ENCODE measurements around the gene MYO19. TPM values are rescaled to one million over a fixed set of nuclear protein-coding genes. Genes with fewer than 3 reads are reported as not detected.

MYO19 gene, protein sequence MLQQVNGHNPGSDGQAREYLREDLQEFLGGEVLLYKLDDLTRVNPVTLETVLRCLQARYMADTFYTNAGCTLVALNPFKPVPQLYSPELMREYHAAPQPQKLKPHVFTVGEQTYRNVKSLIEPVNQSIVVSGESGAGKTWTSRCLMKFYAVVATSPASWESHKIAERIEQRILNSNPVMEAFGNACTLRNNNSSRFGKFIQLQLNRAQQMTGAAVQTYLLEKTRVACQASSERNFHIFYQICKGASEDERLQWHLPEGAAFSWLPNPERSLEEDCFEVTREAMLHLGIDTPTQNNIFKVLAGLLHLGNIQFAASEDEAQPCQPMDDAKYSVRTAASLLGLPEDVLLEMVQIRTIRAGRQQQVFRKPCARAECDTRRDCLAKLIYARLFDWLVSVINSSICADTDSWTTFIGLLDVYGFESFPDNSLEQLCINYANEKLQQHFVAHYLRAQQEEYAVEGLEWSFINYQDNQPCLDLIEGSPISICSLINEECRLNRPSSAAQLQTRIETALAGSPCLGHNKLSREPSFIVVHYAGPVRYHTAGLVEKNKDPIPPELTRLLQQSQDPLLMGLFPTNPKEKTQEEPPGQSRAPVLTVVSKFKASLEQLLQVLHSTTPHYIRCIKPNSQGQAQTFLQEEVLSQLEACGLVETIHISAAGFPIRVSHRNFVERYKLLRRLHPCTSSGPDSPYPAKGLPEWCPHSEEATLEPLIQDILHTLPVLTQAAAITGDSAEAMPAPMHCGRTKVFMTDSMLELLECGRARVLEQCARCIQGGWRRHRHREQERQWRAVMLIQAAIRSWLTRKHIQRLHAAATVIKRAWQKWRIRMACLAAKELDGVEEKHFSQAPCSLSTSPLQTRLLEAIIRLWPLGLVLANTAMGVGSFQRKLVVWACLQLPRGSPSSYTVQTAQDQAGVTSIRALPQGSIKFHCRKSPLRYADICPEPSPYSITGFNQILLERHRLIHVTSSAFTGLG
- 10 to 100 TPM in 1 of 2 donors, 1 to 10 TPM in 1; 8.2 to 12.8 TPM for total RNA-seq

DNA sequence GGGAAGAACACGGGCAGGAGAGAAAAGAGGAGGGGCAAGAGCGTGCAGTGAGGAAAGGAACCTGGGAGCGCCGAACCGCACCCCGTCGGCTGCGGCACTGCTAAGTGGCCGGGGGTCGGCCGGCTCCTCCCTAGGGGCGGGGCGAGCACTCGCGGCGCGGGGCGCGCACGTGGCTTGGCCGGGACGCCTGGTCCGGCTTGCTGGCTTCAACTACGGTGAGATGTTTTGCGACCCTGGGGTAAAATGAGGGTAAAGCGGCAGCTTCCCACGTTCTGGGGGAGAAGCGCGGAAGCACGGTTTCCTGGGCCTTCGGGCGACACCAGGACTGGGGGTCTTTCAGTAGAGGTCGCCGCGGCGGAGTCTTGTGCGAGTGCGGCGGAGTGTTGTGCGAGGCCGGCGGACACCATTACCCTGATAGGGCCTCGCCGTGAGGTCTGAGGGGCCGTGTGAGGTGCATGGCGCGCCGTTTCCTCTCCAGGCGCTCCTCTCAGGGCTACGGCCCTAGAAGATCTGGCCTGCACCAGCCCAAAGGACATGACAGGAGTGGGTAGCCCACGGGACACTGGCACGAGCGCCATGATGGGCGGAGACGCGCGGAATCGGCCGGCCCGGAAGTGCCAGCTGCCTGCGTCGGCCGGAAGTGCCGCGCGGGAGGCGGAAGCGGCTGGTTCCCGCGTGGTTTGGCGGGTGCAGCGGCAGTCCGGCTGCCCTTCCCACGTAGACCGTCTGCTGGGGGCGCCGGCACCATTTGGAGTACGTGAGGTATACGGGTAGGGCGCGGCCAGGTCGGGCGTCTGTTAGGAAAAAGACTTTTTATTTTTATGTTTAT is at the start of gene MYO19, which contains the start of gene PIGW:
Gene MYO19, minus strand, starts transcription at position 29 of the 829 bp plus-strand sequence. CDS start 2,330 bp downstream, outside the sequence.
Gene PIGW, plus strand, starts transcription at position 148 of the 829 bp plus-strand sequence. CDS start 2,115 bp downstream, outside the sequence.
- peak within 1 kb of the TSS; percentile 91 to 97 for H3K27ac ChIP-seq
- peak; percentile 85 for DNase-seq (ENCODE audit: low spot score)
- peaks cover 0 to 18% of the 10 kb centered on the region in 2 donors for H3K4me1 ChIP-seq
- peak within 1 kb of the TSS; percentile 66 to 75 for H3K4me3 ChIP-seq
- peaks cover 24% of the 10 kb centered on the region for H3K36me3 ChIP-seq
- no peaks in the 10 kb centered on the region for H3K27me3 ChIP-seq
- no peaks in the 10 kb centered on the region for H3K9me3 ChIP-seq
- TF ChIP-seq, protein P1, sequence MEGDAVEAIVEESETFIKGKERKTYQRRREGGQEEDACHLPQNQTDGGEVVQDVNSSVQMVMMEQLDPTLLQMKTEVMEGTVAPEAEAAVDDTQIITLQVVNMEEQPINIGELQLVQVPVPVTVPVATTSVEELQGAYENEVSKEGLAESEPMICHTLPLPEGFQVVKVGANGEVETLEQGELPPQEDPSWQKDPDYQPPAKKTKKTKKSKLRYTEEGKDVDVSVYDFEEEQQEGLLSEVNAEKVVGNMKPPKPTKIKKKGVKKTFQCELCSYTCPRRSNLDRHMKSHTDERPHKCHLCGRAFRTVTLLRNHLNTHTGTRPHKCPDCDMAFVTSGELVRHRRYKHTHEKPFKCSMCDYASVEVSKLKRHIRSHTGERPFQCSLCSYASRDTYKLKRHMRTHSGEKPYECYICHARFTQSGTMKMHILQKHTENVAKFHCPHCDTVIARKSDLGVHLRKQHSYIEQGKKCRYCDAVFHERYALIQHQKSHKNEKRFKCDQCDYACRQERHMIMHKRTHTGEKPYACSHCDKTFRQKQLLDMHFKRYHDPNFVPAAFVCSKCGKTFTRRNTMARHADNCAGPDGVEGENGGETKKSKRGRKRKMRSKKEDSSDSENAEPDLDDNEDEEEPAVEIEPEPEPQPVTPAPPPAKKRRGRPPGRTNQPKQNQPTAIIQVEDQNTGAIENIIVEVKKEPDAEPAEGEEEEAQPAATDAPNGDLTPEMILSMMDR (IDR thresholded peaks at IDR 0.05), result peak in 1 of 2 donors; percentile 43

DNA sequence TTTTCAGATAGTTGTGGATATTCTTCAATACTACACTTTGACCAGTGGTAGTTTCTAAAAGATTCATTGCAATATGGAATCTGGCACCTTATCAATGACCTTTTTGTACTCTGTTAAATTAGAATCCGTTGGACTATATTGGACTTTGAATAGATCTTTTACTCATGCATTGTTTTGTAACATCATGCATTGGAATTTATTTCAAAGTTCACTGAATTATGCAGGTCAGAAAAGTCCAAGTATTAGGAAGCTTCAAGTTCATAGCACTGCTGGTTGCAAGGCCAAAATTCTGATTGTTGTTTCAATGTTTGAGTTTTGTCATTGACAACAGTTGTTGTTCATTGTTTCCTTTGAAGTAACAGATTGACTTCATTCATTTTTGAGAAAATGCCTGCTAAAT is 49.1 kb upstream of the MYO19 start:
- no peak for DNase-seq (ENCODE audit: low spot score)
- Histone ChIP-seq H3K27me3 (no peaks in the 10 kb centered on the region), H3K4me1 (no peaks in the 10 kb centered on the region), H3K27ac (no peak overlapping the region), H3K9me3 (no peaks in the 10 kb centered on the region), H3K4me3 (no peak overlapping the region), H3K36me3 (peaks cover 97% of the 10 kb centered on the region)
- TF ChIP-seq, protein P1 (IDR thresholded peaks at IDR 0.05), result no peak

DNA sequence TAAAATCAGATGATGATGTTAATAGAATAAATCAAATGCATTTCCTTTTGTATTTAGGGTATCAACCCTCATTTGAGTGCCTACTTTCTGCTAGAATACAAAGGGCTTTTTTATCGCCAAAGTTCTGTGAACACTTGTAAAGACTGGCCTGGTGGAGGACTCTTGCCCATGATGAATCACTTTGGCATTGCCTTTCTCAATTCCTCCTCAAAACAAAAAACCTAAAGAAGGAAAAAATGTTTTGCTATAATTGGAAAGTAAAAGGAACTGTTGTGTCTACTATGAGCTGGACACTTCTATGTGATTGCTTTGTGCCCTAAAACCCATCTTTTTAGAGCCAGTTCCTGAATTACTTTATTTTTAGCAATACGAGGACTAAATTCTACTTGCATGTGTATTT is 44.0 kb upstream of the MYO19 start:
- no peak for DNase-seq (ENCODE audit: low spot score)
- TF ChIP-seq, protein P1 (IDR thresholded peaks at IDR 0.05), result no peak
- H3K4me3 ChIP-seq, result no peak overlapping the region
- H3K4me1 ChIP-seq, result no peaks in the 10 kb centered on the region
- H3K27ac ChIP-seq, result no peak overlapping the region
- peaks cover 68% of the 10 kb centered on the region for H3K36me3 ChIP-seq
- no peaks in the 10 kb centered on the region for H3K27me3 ChIP-seq
- H3K9me3 ChIP-seq, result no peaks in the 10 kb centered on the region

DNA sequence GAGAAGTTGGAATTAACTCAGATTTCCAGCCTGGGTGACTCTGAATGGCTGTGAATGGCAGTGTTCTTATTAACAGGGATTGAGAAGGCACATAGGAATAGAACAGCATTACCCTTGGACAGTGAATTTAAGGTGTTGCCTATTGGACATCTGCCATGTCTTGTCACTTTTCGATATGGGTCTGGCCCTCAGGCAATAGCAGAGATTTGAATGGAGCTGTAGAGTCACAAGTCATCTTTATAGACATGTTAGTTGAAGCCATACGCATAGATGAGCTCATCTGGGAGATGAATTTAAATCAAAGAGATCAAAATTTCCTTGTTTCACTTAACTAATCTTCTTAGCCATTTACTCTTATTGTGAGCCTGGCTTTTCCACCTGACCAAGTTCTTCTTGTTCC is 42.1 kb upstream of the MYO19 start:
- TF ChIP-seq, protein P1 (IDR thresholded peaks at IDR 0.05), result no peak
- no peaks in the 10 kb centered on the region for H3K27me3 ChIP-seq
- no peaks in the 10 kb centered on the region for H3K9me3 ChIP-seq
- no peak for DNase-seq (ENCODE audit: low spot score)
- peaks cover 50% of the 10 kb centered on the region for H3K36me3 ChIP-seq
- H3K27ac ChIP-seq, result no peak overlapping the region
- no peak overlapping the region for H3K4me3 ChIP-seq
- no peaks in the 10 kb centered on the region for H3K4me1 ChIP-seq

DNA sequence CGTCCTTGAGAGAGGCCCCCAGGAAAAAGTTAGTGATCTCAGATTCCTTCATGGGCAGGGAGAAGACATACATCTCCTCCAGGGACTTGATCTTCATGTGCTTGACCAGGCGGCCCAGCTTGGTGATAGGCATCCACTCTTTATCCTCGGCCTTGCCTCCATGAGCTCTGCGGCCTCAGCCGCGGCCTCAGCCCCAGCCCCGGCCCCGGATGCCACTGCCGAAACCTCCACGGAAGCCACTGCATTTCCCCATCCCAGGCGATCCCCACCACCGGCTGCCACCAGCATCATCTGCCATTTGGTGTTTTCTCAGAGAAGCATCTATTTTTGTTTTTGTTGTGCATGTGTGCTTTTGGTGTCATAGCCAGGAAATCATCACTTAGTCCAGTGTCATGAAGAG is 40.4 kb upstream of the MYO19 start:
- H3K4me1 ChIP-seq, result no peaks in the 10 kb centered on the region
- no peak overlapping the region for H3K4me3 ChIP-seq
- no peak for DNase-seq (ENCODE audit: low spot score)
- TF ChIP-seq, protein P1 (IDR thresholded peaks at IDR 0.05), result no peak
- H3K36me3 ChIP-seq, result peaks cover 48% of the 10 kb centered on the region
- no peaks in the 10 kb centered on the region for H3K9me3 ChIP-seq
- no peak overlapping the region for H3K27ac ChIP-seq
- no peaks in the 10 kb centered on the region for H3K27me3 ChIP-seq

All from right atrium auricular region (tissue), 2 donors.